ENCODE data around the gene LVRN.
"Not testable (repeated sequence)": the region's sequence is repeated elsewhere in the genome, so short reads cannot be mapped to it uniquely, and the experiment has no call there.

The LVRN gene

GRCh38 chr5:115962239-115962564 lies at the start of gene LVRN:
Gene LVRN (plus strand): TSS chr5:115962475. CDS start chr5:115962618, 143 bp downstream.
- DNase-seq (ENCODE audit: low read depth): no peak

- not testable (repeated sequence) for DNase-seq (ENCODE audit: low read depth)
These were observed 48.5 kb upstream of the LVRN start for GRCh38 chr5:115913623-115914400.

DNA sequence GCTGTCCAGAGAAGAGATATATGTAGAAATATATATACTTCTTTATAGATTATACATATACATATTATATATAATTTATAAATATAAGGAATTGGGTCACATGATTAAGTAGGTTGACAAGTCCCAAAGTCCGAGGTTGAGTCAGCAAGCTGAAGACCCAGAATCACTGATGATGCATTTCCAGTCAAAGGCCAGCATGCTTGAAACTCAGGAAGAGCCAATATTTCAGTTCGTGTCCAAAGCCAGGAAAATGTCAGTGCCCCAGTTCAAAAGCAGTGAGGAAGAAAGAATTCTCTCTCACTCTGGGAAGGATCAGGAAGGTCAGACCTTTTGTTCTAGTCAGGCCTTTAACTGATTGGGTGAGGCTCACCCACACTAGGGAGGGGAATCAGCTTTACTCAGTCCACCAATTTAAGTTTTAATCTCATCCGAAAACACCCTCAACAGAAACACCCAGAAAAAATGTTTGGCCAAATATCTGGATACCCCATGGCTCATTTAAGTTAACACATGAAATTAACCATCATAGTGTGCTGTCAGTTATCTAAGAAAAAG lies 42.0 kb upstream of the LVRN start:
- no peak for DNase-seq (ENCODE audit: low read depth)

DNA sequence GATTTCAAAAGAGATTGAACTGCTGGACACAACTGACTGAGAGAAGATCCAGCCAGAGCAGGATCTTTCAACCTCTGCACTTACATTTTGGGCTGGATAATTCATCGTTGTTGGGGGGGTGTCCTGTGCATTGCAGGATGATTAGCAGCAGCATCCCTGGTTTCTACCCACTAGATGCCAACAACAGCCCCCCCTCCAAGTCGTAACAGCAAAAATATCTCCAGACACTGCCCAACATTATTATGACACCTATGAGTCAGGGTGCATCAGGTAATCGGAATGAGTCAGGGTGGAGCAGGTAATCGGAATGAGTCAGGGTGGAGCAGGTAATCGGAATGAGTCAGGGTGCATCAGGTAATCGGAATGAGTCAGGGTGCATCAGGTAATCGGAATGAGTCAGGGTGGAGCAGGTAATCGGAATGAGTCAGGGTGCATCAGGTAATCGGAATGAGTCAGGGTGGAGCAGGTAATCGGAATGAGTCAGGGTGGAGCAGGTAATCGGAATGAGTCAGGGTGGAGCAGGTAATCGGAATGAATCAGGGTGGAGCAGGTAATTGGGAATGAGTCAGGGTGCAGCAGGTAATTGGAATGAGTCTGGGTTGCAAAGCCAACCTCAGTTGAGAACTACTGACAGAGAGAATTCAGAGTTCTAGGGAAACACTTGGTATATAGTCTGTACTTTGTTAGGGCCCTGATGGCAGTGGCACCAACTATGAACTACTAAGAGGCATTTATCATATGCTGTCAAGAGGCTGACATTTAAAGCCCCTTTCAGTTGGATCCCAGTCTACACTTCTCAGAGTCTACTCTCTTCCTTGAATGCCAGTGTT lies 33.5 kb upstream of the LVRN start:
- DNase-seq (ENCODE audit: low read depth): not testable (repeated sequence)

- not testable (repeated sequence) for DNase-seq (ENCODE audit: low read depth)
These were observed 32.1 kb upstream of the LVRN start for GRCh38 chr5:115930171-115930570.

DNA sequence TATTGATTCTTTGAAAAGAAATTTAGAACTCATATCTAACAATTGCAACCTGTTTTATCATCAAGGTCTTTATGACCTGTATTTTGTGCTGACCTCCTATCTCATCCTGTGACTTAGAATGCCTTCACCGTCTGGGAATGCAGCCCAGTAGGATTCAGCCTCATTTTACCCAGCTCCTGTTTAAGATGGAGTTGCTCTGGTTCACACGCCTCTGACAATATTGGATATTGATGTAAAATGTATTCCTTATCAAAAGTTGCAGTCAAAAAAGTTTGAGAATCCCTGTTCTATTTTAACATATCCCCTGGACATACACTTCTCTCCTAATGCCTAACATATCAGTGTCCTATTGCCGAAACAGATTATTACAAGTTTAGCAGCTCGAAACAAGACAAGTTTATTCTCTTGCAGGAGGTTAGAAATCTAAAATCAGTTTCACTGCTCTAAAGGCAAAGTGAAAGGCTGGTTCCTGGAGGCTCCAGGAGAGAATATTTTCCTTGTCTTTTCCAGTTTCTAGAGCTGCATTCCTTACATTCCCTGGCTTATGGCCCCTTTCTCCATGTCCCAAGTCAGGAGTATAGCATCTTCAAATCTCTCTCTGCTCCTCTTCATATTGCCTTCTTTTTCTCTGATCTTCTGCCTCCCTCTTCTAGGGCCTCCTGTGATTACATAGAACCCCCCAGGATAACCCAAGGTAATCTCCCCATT lies 31.5 kb upstream of the LVRN start:
- no peak for DNase-seq (ENCODE audit: low read depth)

DNA sequence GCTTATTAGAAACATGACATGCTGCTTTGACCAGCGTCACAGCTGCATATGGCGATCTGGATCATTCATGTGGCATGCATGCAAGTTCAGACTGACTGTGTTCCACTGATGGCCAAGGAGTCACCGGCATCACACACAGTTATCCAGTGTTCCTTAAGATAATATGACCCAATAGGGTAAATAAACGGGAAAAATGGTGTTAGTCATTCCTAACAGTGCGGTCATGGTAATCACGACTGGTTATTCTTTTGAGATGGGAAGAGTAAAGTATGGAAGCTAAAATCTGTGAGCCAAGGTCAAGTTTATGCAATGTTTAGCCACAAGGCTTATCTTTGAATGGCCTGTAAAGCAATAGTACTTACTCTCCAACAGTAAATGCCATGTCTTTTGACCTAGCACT lies 29.3 kb upstream of the LVRN start:
- DNase-seq (ENCODE audit: low read depth): no peak

DNA sequence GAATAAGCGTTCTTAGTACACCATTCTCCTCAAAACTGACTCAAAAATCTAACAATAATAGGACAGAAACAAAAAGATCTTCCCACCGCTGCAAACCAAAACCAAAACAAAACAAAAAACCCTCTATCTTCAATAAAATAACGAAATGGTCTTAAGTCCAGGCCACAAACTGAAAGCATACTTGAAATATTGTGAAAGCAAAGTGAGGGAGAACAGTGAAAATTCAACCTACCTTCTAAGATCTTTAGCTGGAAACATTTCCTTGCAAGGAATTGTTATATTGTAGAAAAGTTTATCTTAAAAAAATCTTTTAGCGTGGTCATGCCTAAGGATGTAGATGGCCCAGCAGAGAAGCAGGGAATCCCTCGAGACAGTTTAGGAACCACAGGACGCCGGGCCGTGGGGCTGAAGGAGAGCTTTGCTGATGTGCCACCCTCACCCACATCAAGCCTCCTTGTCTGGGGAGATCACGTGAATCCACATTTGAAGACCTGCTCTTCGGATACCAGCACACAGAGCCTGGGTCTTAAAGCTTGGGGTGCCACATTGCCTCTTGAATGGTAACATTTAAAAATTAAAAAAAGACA lies 27.8 kb upstream of the LVRN start:
- DNase-seq (ENCODE audit: low read depth): no peak

DNA sequence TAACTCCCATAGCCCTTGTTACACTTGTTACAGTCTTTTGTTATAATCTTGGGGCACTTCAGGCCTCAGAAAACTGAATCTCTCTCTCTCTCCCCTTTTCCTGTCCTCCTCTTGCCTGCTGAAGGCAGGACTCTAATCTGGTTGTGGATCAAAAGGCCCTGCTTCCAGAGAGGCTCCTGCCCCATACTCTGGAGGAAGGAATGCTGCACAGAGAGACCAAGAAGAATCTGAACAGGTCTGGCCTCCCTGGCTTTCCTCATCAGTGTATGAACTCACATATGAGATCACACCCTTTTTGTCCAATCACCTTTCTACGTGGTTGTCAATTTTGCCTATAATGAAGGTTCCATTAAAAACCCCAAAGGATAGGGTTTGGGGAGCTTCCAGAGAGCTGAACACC lies 26.2 kb upstream of the LVRN start:
- DNase-seq (ENCODE audit: low read depth): no peak

GRCh38 chr5:115939059-115939458 lies 23.2 kb upstream of the LVRN start:
- no peak for DNase-seq (ENCODE audit: low read depth)

- DNase-seq (ENCODE audit: low read depth): no peak
These were observed 22.0 kb upstream of the LVRN start for GRCh38 chr5:115940080-115940810.

DNA sequence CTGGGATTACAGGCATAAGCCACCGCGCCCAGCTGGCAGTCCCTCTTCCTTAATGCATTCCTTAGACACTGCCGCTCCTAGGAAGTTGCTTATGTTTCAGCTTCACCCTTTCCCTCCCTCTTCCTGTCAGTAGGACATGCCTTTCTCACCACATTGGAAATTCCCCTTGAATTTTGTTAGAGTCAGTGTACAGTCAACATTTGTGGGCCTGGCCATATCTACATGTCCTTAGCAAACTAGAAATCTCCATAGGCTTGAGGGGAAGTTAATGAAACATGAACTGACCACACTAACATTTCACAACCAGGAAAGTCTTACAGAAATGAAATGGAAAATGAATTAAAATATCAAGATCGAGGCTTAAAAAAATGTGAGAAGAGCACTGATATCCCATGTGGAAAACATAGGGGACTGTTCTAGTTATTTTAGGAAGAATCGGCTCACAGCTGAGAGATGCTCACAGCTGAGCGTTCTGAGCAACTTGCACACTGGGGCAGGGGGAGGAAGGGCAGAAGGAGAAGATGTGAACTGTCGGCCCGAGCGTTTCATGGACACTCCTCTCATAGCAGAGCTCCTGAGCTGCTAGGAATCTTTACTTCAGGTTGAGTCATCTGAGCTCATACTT lies 21.1 kb upstream of the LVRN start:
- no peak for DNase-seq (ENCODE audit: low read depth)

- DNase-seq (ENCODE audit: low read depth): no peak
These were observed 17.8 kb upstream of the LVRN start for GRCh38 chr5:115944501-115944900.

- no peak for DNase-seq (ENCODE audit: low read depth)
These were observed 15.6 kb upstream of the LVRN start for GRCh38 chr5:115946655-115947054.

DNA sequence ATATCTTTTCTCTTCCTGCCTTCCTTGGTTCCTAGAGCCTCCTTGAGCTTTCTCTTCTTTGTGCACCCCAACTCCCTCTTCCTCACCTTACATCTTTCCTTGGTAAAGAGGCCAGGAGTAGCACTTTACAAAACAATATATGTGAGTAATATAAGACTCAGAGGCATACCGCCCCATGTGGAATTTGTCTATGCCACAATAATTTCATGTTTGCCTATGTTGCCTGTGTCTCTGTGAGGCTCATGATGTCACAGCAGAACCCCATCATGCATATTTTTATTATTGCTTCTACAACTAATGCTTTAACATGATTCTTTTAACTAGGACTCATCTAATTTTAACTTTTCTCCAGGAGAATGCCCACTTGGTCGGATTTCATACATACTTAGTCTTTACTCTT lies 15.0 kb upstream of the LVRN start:
- DNase-seq (ENCODE audit: low read depth): no peak

DNA sequence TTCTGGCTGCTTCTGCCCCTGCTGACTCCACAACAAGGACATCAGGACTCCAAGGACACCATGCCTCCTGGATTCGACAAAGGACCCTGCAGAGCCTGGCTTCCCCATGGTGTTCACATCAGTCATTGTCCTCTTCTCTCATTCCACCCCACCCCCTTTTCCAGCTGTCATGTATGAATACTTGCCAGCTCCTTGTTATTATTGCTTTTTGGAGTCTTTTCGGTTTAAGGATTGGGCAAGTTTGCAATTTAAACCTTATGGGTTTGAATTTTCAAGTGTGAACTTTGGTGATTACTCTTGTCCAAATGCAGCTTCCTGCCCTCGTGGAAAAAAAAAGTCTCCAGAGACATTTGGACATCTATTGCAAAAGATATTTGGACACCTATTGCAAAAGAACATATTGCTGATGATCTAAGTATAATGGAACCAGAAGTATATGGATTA lies 14.2 kb upstream of the LVRN start:
- DNase-seq (ENCODE audit: low read depth): no peak

DNA sequence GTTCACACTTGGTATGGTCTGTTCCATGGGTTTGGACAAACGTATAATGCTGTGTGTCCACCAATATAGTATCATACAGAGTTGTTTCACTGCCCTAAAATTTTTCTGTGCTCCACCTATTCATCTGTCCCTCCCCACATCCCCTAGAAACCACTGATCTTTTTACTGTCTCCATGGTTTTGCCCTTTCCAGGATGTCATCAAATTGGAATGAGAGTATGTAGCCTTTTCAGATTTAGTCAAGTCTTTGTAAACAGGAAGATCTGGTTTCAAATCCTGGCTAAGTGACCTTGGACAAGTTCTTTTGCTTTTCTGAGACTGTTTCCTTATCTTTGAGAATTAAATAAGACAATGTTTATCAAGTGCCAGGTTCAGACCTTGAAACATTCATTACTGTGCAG lies 13.2 kb upstream of the LVRN start:
- DNase-seq (ENCODE audit: low read depth): no peak

DNA sequence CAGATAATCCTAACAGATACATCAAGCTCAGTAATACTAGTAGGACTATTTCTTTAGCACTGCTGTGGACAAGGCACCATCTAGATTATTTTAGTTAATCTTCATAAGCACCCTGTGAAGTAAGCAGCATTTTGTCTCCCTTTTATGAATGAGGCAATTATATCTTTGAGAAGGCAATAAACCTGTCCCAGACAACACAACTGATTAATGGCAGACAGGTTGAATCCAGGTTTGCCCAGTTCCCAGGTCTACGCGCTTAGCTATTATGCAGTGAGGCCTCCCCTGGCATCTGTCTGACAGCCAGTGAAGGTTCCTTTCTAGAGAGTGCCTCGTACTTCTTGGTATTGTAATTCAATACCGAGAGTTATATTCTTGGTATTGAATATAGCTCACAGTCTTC lies 9.7 kb upstream of the LVRN start:
- DNase-seq (ENCODE audit: low read depth): no peak

DNA sequence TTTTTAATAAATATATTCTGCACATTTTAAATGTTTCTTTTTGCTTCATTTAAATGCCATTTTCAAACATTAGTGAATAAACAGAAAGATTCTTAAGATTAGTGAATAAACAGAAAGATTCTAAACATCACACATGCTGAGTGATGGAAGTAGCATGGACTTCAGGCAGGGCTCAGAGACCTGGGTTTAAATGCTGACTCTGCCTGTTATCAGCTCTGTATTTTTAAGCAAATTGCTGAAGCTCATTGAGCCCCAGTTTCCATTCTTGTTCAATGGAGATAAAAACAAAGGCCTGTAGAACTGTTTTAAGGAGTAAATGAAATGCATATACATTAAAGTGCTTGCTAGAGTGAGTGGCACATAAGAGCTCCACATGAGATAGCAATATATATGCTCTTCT lies 8.1 kb upstream of the LVRN start:
- no peak for DNase-seq (ENCODE audit: low read depth)

- no peak for DNase-seq (ENCODE audit: low read depth)
These were observed 5.3 kb upstream of the LVRN start for GRCh38 chr5:115956957-115957356.

Data from stimulated activated CD8-positive, alpha-beta memory T cell treated with anti-CD3 and anti-CD28 coated beads, Interleukin-4, amount 100 ng/mL, for 24 hours (primary cell).